ENCODE data around the gene USP3. TPM values are rescaled to one million over a fixed set of nuclear protein-coding genes. Genes with fewer than 3 reads are reported as not detected.

Gene USP3
- total and polyA plus RNA-seq, 10 of the 15 experiments (the other 5 are each of a cell fraction or from before 2014, with no cell fraction given) = 23.8 to 64.5 (median 50.3) TPM

- TF ChIP-seq IKZF2 (IDR thresholded peaks at IDR 0.05) = peak; percentile 95 to 96
- TF ChIP-seq EZH2 (IDR thresholded peaks at IDR 0.05; ENCODE audit: borderline replicate concordance, control insufficient read depth, low read depth, low read length) = no peak
- no peak for TF ChIP-seq USF2 (IDR thresholded peaks at IDR 0.05; ENCODE audit: borderline replicate concordance, low read depth, low read length)
- peak; percentile 40; the same call in 1 of the 2 replicates for TF ChIP-seq RAD21 (IDR thresholded peaks at IDR 0.05; ENCODE audit: insufficient read depth, low read depth, low read length)
- TF ChIP-seq MXI1 (IDR thresholded peaks at IDR 0.05; ENCODE audit: low read depth, low read length) = 0 out of 2 replicates have a peak, but pooled peaks have one; percentile 61
- no peak for TF ChIP-seq KAT2A (conservative IDR thresholded peaks at IDR 0.05; ENCODE audit: control insufficient read depth, low read depth, low read length)
- peak; percentile 16 for TF ChIP-seq JUNB (IDR thresholded peaks at IDR 0.05)
- no peak for TF ChIP-seq ZNF622 (IDR thresholded peaks at IDR 0.05)
- no peak for TF ChIP-seq SREBF1 (IDR thresholded peaks at IDR 0.05; ENCODE audit: low read length)
- 0 out of 2 replicates have a peak, but pooled peaks have one; percentile 30 for TF ChIP-seq MYB (IDR thresholded peaks at IDR 0.05; ENCODE audit: borderline replicate concordance, low read depth, low read length)
- TF ChIP-seq RUNX3 (IDR thresholded peaks at IDR 0.05; ENCODE audit: low read length) = peak; percentile 90
- TF ChIP-seq IRF5 (IDR thresholded peaks at IDR 0.05; ENCODE audit: borderline replicate concordance) = no peak
- TF ChIP-seq MTA2 (IDR thresholded peaks at IDR 0.05; ENCODE audit: low read depth) = peak; percentile 89
- peak; percentile 70; the same call in 1 of the 2 replicates for TF ChIP-seq TAF1 (IDR thresholded peaks at IDR 0.05; ENCODE audit: borderline replicate concordance, low read depth, low read length)
- TF ChIP-seq SIN3A (IDR thresholded peaks at IDR 0.05; ENCODE audit: low read depth, low read length) = 0 out of 2 replicates have a peak, but pooled peaks have one; percentile 3
- TF ChIP-seq ZNF274 (IDR thresholded peaks at IDR 0.05; ENCODE audit: insufficient read depth, insufficient read length) = no peak
- TF ChIP-seq LARP7 (IDR thresholded peaks at IDR 0.05) = no peak
- TF ChIP-seq EP300 (IDR thresholded peaks at IDR 0.05; ENCODE audit: borderline replicate concordance in 1 of 2, control insufficient read depth in 1 of 2, low read depth in 2 of 2, low read length in 2 of 2) = peak; percentile 52 to 74; a peak in 2 of 4 replicates
- peak; percentile 45; the same call in 1 of the 2 replicates for TF ChIP-seq ZNF24 (IDR thresholded peaks at IDR 0.05)
- 0 out of 2 replicates have a peak, but pooled peaks have one; percentile 51 for TF ChIP-seq HDGF (IDR thresholded peaks at IDR 0.05)
- TF ChIP-seq ESRRA (IDR thresholded peaks at IDR 0.05; ENCODE audit: low read length) = 0 out of 2 replicates have a peak, but pooled peaks have one; percentile 46
- TF ChIP-seq CBX5 (IDR thresholded peaks at IDR 0.05; ENCODE audit: low read depth) = peak; percentile 67; the same call in 1 of the 2 replicates
- no peak for TF ChIP-seq SUPT20H (IDR thresholded peaks at IDR 0.05; ENCODE audit: borderline replicate concordance, control insufficient read depth, low read depth, low read length)
- no peak for TF ChIP-seq RB1 (IDR thresholded peaks at IDR 0.05; ENCODE audit: borderline replicate concordance)
- TF ChIP-seq EGR1 (IDR thresholded peaks at IDR 0.05; ENCODE audit: borderline replicate concordance in 1 of 2, low read depth in 2 of 2, low read length in 2 of 2) = no peak
- peak; percentile 64 for TF ChIP-seq FOXM1 (IDR thresholded peaks at IDR 0.05; ENCODE audit: low read depth, low read length)
- TF ChIP-seq CHD4 (IDR thresholded peaks at IDR 0.05) = 0 out of 2 replicates have a peak, but pooled peaks have one; percentile 80
- TF ChIP-seq TBL1XR1 (IDR thresholded peaks at IDR 0.05; ENCODE audit: low read depth, low read length) = peak; percentile 78
- TF ChIP-seq ZNF217 (IDR thresholded peaks at IDR 0.05) = no peak; the same call in 1 of the 2 replicates
- peak in 1 of 2 experiments; percentile 80; a peak in 2 of 4 replicates for TF ChIP-seq ETV6 (conservative IDR thresholded peaks at IDR 0.05 in 1 of 2, IDR thresholded peaks at IDR 0.05 in 1 of 2; ENCODE audit: borderline replicate concordance in 1 of 2, low read depth in 1 of 2)
Observed at GRCh38 chr15:63473999-63474809, 30.2 kb upstream of the USP3 start (continued).
